Neural cell (in vitro differentiated cells): Measurements from ENCODE around the gene TBX19.

Experiments
- EP300 ChIP-seq: fragments of 450-650 bp; conservative IDR thresholded peaks from 2 replicates; pipeline ENCODE4 v1.6.1; 2014; ENCODE audit warnings: antibody characterized with exemption, mild to moderate bottlenecking, moderate library complexity; ENCODE audit not compliant: poor library complexity, severe bottlenecking
- EZH2 ChIP-seq: fragments of 200-600, 300-800 bp; shearing (Covaris generic), sonication (generic); IDR thresholded peaks from 2 replicates; pipeline ENCODE4 v1.6.1; 2014; ENCODE audit warnings: antibody characterized with exemption, low read length, borderline replicate concordance, mild to moderate bottlenecking; ENCODE audit not compliant: insufficient read depth, poor library complexity, severe bottlenecking
- POLR2AphosphoS5 ChIP-seq: IDR thresholded peaks from 2 replicates; pipeline ENCODE4 v1.6.1; 2012
- RAD21 ChIP-seq: fragments of 450-650 bp; conservative IDR thresholded peaks from 2 replicates; pipeline ENCODE4 v1.6.1; 2014; ENCODE audit warnings: antibody characterized with exemption, mild to moderate bottlenecking, moderate library complexity
- SMC3 ChIP-seq: fragments of 450-650 bp; conservative IDR thresholded peaks from 2 replicates; pipeline ENCODE4 v1.6.1; 2014; ENCODE audit warnings: antibody characterized with exemption, mild to moderate bottlenecking, moderate library complexity; ENCODE audit not compliant: poor library complexity
- TAF1 ChIP-seq: IDR thresholded peaks from 2 replicates; pipeline ENCODE4 v1.6.1; 2012; ENCODE audit warnings: low read depth
- TF ChIP-seq, protein P1 (sequence below): fragments of 450-650 bp; IDR thresholded peaks from 2 replicates; pipeline ENCODE4 v1.5.1; 2014; ENCODE audit warnings: antibody characterized with exemption, mild to moderate bottlenecking, moderate library complexity; ENCODE audit not compliant: poor library complexity, severe bottlenecking
- TF ChIP-seq, protein P2 (sequence below): IDR thresholded peaks from 2 replicates; pipeline ENCODE4 v1.6.1; 2012; ENCODE audit warnings: borderline replicate concordance

DNA sequence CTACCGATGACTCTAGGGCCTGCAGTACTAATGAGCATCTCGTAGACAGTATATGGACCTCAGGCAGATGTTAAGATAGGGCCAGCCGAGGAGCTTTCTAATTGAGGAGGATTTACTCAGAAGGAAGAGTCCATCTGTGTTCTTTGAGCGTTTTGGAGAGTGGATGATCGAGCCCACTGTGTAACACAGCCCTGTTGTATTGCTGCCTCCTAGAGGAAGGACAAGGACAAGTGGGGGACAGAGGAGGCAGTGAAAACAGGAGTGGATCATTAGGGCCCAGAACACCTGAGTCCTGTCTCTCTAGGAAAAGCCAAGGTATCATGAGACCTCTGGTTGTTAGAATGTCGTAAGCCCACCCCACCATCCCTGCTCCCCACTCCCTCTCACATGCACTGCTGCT, 62.9 kb downstream of the TBX19 start:
- TF ChIP-seq POLR2AphosphoS5 (no peak), EP300 (no peak), EZH2 (no peak), SMC3 (no peak), TAF1 (no peak), RAD21 (no peak)
- TF ChIP-seq, protein P1, sequence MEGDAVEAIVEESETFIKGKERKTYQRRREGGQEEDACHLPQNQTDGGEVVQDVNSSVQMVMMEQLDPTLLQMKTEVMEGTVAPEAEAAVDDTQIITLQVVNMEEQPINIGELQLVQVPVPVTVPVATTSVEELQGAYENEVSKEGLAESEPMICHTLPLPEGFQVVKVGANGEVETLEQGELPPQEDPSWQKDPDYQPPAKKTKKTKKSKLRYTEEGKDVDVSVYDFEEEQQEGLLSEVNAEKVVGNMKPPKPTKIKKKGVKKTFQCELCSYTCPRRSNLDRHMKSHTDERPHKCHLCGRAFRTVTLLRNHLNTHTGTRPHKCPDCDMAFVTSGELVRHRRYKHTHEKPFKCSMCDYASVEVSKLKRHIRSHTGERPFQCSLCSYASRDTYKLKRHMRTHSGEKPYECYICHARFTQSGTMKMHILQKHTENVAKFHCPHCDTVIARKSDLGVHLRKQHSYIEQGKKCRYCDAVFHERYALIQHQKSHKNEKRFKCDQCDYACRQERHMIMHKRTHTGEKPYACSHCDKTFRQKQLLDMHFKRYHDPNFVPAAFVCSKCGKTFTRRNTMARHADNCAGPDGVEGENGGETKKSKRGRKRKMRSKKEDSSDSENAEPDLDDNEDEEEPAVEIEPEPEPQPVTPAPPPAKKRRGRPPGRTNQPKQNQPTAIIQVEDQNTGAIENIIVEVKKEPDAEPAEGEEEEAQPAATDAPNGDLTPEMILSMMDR, result no peak
- TF ChIP-seq, protein P2, sequence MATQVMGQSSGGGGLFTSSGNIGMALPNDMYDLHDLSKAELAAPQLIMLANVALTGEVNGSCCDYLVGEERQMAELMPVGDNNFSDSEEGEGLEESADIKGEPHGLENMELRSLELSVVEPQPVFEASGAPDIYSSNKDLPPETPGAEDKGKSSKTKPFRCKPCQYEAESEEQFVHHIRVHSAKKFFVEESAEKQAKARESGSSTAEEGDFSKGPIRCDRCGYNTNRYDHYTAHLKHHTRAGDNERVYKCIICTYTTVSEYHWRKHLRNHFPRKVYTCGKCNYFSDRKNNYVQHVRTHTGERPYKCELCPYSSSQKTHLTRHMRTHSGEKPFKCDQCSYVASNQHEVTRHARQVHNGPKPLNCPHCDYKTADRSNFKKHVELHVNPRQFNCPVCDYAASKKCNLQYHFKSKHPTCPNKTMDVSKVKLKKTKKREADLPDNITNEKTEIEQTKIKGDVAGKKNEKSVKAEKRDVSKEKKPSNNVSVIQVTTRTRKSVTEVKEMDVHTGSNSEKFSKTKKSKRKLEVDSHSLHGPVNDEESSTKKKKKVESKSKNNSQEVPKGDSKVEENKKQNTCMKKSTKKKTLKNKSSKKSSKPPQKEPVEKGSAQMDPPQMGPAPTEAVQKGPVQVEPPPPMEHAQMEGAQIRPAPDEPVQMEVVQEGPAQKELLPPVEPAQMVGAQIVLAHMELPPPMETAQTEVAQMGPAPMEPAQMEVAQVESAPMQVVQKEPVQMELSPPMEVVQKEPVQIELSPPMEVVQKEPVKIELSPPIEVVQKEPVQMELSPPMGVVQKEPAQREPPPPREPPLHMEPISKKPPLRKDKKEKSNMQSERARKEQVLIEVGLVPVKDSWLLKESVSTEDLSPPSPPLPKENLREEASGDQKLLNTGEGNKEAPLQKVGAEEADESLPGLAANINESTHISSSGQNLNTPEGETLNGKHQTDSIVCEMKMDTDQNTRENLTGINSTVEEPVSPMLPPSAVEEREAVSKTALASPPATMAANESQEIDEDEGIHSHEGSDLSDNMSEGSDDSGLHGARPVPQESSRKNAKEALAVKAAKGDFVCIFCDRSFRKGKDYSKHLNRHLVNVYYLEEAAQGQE, result no peak
